NCI-H187 (cell line): ENCODE data around the gene DDAH2.
"Not testable (repeated sequence)": the region's sequence is repeated elsewhere in the genome, so short reads cannot be mapped to it uniquely, and the experiment has no call there.

Source experiments
- DNase-seq, 2 experiments: peaks; one replicate each; lab custom pipeline; 2025; lab: John Stamatoyannopoulos, UW

DDAH2 gene

GRCh38 chr6:31713465-31713864, 15.6 kb downstream of the DDAH2 start:
- no peak for DNase-seq

- DNase-seq = no peak
Observed at GRCh38 chr6:31712296-31712695, 16.8 kb downstream of the DDAH2 start.

DNA sequence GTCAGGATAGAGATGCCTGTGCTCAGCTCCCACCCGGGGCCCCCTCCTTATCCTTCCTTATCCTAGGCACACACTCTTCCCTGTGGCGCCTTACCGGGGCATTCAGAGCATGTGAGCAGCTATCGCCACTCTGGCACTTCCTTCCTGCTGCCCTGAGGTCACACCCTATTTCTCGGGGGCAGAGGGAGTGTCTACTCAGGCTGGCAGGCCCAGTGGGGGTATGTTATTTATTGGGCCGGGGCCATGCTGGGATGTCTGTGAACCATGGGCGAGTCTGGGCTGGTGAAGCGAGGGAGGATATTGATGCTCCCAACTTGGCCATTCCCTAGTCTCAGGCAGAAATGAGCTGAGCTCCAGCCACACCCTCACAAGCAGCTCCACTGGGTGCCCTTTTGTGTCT, 17.9 kb downstream of the DDAH2 start:
- no peak for DNase-seq

DNA sequence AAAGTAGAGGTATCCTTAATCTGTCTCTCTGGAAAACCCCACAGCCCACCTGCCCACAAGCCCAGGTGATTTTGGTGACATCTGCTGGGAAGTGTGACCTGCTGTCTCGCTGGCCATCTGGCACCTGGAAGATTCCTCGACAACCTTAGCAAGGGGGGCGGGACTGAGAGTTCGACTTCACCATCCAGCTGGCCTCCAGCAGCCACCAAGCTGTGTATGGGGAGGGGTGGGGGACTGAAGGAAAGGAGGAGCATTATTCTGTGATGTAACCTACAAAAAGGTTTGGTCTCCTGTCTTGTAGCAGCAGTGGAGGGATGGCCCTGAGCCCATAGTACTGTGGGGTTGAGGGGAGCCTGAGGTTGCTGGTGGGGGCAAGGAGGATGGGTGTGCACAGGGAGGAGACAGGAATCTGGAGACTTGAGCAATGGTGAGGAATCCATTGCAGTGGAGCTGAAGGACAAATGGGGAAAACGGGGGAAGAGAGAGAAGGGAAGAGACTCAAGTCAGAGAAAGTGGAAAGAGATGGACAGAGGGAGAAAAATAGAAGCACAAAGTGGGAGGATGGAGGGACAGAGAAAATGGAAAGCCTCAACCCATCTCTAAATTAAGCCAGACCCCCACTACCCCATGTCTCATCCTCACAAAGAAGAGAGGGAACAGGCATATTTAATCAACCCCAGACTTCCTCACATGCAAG, 18.4 kb downstream of the DDAH2 start:
- no peak for DNase-seq

DNA sequence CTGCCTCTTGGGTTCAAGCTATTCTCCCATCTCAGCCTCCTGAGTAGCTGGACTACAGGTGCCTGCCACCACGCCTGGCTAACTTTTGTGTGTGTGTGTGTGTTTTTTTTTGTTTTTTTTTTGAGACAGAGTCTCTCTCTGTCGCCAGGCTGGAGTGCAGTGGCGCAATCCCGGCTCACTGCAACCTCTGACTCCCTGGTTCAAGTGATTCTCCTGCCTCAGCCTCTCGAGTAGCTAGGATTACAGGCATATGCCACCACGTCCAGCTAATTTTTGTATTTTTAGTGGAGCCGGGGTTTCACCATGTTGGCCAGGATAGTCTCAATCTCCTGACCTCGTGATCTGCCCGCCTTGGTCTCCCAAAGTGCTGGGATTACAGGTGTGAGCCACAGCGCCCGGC, 19.9 kb downstream of the DDAH2 start:
- DNase-seq = not testable (repeated sequence)

- DNase-seq = no peak
Observed at GRCh38 chr6:31708224-31708623, 20.9 kb downstream of the DDAH2 start.

GRCh38 chr6:31707701-31708100, 21.4 kb downstream of the DDAH2 start:
- no peak for DNase-seq

DNA sequence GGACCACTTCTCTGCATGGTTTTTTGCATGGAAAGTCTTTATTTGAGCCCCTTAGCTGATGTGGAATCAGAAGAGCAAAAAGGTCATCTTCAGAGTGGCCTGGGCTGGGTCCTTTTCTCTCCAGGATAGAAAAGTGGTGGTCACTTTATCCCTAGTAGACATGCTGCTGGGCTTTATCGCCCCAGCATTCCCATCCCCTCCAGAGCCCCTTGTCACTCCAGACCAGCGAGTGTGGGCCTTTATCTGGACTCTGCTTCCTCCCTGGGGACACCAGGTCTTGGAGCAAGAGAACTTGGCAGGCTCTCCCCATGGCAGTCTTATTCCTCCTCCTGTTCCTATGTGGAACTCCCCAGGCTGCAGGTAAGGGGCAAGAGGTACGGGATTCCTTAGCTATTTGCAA, 22.5 kb downstream of the DDAH2 start, which contains the start of gene LY6G6F:
TSS of gene LY6G6F (plus strand) at position 268 of the 400 bp plus-strand sequence. CDS start at position 309, 41 bp downstream.
- no peak for DNase-seq

DNA sequence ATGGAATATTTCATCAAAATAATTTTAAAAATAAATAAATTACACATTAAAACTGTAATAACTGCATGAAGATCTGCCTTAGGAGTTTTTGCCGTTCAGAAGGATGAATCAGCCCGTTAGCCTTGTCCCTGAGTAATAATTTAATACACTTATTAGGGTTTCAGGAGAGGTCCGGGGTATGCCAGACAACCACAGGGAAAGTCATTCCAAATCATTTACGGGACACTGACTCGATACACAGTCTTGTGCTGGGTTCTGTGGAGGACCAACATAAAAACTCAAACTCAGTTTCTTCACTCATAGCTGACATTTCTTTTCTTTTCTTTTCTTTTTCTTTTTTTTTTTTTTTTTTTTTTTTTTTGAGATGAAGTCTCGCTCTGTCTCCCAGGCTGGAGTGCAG, 23.2 kb downstream of the DDAH2 start:
- no peak for DNase-seq

DNA sequence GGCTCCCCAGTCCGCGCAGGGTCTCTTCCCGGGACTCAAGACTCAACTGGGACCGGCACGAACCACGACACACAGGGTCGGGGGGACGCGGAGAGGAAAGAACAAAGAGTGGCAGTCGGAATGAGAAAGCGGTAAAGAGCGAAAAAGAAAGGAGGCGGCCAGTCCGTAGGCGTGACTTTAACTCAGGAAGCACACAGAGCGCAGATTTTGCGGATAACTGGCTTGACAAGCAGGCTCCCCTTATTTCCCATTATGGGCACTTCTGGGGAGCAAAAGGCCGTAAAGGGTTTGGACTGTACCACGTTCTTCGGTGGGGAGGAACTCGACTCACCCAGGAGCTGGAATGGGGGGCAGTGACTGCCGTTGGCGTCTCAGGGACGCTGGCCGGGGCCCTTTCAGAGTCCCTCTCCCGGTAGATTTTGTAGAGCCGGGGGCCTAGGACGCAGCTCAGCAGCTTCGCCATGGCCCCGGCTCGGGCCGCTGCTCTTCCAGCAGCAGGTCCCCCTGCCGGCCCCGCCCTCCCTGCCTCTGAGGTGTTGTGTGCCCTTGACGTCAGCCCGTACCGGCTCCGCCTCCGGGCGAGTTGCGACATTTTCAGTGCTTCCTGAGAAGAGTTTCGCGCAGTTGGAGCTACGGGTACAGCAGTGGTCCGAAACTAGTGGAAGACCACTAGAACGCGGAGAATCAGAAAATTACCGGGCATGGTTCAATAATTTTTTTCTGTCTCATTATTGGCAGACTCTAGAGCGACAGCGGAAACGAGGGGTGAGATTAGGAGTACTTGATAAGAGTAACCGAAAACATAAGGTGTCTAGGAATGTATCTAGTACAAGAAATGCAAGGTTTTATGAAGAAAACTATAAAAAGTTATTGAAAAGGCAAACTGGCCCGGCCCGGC, 26.0 kb downstream of the DDAH2 start, which contains the start of gene ABHD16A:
TSS of gene ABHD16A (minus strand) at position 506 of the 898 bp plus-strand sequence. CDS start at position 463, 43 bp downstream.
- DNase-seq = peak; percentile 85 to 96

DNA sequence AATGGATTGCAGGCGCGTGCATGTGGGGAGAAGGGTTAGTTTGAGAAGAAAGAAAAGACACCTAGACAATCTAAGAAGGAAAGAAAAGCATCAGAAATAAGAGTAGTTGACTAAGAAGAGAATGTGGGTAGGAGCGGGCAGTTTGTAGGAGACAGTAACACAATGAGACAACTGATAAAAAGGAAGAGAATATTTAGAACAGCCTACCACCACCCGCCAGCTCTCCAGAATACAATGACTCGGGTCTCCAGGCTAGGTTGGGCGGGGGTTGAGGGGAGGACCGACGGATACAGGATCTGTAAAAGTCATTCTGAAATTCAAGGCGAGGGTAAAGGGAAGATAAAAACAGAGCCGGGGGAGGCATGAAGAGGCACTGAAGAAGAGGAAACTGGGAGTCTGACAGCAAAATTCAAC, 26.7 kb downstream of the DDAH2 start:
- DNase-seq = no peak

DNA sequence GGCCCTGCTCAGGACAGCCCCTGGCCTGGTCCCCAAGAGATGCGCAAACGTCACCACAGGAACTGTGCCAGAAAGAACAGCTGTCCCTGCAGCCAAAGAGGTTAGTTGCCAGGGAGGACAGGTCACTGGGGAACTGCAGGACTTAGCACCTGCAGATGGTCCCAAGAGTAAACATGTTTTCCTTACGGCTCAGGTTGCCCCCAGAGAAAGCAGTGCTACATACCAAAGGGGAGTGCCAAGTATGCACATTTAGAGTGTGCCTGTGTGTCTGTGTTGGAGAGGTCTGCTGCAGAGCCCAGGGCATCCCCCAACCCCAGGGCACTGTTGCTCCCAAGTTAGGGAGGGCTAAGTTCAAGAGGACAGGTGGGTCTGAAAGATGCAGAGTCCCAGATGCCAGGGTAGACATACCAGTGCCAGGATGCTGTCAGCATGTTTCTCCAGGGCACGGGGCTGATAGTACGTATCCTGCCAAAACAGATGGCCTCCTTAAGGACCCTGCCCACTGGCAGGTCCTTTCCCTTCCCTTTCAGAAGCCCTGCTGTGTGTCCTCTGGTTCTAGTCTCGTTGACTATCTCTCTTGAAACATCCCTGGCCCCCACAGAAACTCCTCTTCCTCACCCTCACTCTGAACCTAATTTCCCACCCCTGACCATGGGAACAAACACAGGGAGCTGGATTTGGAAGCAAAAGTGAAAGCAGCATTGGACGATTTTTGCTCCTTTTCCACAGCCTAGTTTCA, 27.3 kb downstream of the DDAH2 start:
- DNase-seq = no peak

DNA sequence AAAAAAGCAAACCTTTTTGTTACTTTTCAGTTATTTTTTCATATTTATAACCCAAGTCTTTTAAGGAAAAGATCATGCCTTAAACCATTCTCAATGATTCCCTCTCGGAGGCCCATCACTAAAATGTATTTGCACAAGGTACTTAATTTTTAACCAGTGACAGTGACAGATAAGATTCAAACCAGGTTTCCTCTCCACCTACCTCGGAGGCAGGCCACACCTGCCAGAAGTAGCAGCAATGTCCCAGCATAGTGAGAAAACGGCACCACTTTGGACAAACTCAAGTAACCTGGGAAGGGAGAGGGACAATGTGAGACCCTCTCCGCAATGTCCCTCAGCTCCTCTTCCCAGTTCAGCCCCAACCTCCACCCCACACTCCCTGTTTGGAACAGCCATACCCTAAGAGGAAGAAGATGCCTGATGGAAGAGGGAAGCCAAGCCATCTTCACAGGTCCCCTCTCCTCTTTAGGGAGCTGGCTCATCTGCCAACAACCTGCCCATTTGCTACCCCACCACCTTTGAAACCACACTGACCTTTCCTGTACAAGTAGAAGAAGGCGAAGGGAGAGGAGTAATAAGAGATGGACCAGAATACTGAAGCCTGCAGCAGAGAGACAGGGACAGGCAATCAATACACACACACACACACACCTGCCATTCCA, 28.2 kb downstream of the DDAH2 start:
- DNase-seq = no peak

GRCh38 chr6:31697555-31697954, 31.5 kb downstream of the DDAH2 start:
- no peak for DNase-seq

GRCh38 chr6:31693535-31693934, 35.6 kb downstream of the DDAH2 start:
- DNase-seq = no peak

DNA sequence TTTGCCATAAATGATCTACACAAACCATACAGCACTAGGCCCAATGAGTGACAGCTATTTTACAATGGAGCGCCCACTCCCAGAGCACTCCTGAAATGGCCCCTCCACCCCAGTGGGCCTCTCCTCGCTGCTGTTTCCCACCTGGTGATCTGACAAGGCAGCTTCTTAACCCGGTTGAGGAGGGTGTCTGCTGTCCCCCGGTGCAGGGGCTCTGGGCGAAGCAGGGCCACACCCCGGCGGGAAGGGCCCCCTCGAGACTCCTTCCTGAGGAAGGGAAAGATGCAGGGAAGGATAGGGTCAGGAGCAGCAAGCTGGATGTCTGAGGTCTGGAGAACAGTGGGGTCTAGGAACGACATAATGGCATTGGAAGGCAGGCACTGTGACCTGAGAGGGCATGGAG, 36.2 kb downstream of the DDAH2 start:
- no peak for DNase-seq

GRCh38 chr6:31692353-31692752, 36.7 kb downstream of the DDAH2 start:
- no peak for DNase-seq

DNA sequence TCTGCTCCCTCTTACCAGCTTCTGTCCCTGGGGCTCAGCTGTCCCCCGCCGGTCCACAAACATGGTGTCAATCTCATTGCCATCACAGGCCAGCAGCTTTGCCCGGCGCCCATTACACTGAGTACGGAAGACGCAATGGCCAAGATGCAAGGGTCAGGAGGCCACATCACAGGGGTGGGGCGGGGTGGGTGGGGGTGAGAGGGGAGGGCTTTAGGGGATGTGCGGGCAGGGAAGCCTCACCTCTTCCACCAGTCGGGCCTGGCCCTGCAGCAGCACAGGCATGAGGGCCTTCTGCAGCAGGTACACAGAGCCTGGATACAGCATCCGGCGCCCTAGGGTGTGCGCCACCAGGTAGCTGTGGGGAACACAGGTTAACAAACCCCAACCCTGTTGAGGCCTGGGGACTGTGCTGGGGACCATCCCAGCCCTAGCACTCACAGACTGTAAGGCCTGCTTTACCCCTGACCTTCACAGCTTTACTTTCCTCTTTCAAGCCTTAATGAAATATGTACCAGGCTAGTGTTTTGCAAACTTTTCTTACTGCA, 37.5 kb downstream of the DDAH2 start:
- DNase-seq = no peak

- DNase-seq = no peak
Observed at GRCh38 chr6:31691078-31691463, 38.0 kb downstream of the DDAH2 start.

GRCh38 chr6:31690231-31691077, 38.6 kb downstream of the DDAH2 start:
- no peak for DNase-seq
